ENCODE data around the gene NRXN2.

NRXN2 gene

DNA sequence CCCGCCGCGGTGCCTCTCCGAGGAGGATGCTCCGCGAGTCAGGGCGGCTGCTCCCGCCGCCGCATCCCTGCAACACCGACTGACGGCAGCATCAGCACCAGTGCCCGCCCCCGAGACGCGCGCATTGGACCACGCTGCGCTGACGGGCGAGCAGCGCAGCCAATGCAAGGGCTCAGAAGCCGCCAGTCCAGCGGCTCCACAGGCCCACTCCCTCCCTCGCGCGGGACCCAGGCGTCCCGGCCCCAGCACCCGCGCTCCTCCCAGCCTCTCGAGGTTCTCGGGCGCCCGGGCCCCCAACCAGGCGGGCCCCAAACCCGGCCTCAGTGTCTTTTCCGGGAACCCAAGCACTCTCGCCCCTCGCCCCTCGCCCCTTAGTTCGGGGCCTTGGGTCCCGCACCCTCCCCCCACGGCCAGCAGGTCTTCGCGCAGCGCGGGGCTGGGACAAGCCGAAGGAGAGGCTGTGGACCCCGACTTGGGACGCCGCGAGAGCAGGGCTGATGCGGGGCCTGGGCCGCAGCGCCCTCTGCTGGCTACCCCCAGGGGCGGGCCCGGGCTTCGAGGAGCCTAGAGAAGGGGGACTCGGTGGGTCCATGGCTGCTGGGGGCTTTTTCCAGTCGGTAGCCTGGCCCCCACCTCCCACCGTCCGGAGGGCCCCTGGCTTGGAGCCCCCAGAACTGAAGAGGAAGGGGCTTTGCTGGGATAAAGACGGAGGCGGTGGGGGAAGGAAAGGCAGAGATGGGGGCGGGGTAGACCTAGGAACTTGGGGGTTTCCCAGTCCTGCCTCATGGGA is at the start of gene NRXN2:
Gene NRXN2 (minus strand): TSS at position 81 of the 790 bp plus-strand sequence. CDS start 9,498 bp downstream, outside the sequence.
- in situ Hi-C loops (cut with HindIII; ENCODE audit: low sequenced_read_pairs): no loop called here

DNA sequence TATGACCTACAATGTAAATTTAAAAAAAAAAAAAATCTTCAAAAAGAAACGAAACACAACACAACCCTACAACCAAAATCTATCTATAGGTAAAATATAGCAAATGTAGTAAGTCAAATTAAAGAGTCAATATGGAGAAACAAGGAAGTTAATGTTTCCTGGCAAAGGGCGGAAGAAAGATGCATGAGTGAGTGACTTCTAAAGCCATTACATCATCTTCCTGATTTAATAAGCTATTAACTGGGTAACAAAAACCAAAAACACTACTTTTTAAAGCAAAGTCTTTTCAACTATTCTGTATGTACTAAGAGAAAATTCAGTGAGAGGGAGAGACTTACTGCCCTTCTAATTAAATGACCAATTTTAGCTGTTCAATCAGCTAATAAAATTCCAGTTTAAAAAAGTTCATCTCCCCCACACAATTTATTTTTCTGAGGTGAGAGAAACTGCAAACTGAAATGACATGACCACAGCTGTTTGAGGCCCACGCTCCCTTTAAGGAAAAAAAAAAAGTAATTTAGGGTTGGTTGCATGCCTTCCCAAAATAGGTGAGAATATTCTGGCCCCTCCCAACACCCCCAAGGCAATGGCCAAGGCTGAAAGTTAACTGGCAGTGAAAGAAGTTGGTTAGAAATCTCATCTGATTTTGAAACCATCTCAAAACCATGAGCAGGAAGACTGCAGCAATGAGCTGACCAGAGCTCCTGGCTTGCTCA is 49.5 kb upstream of the NRXN2 start:
- in situ Hi-C loops (cut with HindIII; ENCODE audit: low sequenced_read_pairs): loop anchor here (10.0 kb wide), 1 partner anchor 82 kb away; no protein-coding TSS in a partner anchor

DNA sequence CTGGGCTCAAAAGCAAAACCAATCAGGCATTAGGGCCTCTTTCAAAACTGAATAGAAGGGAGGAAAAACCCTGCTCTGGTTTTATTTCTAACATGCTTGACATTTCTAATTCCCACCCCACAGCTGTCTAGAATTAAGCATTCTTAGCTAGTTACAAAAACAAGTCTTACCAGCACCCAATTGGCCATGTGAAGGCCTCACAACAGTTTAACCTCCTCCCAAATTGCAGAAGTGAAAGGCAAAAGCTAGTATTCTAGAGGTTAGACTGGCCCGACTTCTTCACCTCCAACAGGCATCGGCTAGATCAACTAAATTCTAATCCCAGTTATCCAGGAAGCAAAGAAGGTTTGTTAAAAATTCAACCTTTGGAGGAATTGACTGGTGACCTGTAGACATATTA is 48.9 kb upstream of the NRXN2 start:
- in situ Hi-C loops (cut with HindIII; ENCODE audit: low sequenced_read_pairs): loop anchor here (10.0 kb wide), 1 partner anchor 83 kb away; no protein-coding TSS in a partner anchor

DNA sequence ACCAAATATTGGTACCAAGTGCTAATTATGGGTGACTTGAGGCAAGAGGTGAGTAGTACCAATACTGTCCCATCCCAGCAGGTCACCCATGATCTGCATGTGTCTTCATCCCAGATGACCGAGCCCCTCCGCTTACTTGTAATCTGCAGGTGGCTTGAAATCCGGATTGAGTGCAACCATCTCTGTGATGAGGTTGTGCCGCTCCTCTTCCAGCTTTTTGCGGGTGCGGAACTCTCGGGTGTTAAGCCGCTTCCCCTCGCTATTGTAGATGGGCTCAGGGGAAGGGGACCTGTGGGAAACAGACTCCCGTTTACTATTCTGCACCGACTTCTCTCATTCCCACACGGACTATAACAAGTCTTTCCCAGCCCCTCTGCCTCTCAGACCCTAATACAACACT is 47.1 kb upstream of the NRXN2 start:
- in situ Hi-C loops (cut with HindIII; ENCODE audit: low sequenced_read_pairs): loop anchor here (10.0 kb wide), 1 partner anchor 85 kb away; no protein-coding TSS in a partner anchor

DNA sequence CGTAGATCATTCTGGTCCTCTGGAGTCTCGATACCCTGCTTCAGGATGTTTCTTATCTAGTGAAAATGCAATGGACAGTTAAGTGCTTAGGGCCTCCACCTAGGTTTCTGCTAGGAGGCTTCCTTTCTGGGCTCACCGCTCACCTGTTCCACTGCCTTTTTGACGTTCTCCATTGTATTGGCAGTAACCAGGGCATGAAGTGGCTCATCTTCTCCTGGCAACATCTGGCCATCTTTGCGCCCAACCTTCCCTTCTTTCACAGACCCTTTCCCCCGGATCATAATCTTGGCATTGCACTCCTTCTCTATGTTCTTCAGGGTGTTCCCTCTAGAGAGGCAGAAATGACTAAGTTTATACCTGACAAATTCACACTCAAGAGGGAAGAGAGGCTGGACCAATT is 46.3 kb upstream of the NRXN2 start:
- in situ Hi-C loops (cut with HindIII; ENCODE audit: low sequenced_read_pairs): no loop called here

DNA sequence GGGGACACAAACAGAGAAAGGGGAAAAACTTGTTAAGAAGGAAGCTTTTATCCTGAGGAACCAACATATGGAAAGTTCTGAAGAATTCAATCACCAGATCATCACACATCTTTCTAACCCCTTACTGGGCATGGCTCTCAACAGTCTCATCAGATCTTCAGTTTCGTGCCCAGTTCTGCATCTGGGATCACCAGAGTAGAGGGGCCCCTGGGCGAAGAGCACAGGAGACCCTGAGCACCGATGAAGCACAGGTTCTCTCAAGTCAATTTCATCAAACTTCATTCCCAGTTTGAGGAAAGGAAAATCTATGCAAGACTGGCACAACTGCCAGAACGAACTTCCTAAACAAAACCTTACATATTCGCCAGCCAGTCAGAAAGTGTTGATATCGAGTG is 45.3 kb upstream of the NRXN2 start:
- in situ Hi-C loops (cut with HindIII; ENCODE audit: low sequenced_read_pairs): no loop called here

DNA sequence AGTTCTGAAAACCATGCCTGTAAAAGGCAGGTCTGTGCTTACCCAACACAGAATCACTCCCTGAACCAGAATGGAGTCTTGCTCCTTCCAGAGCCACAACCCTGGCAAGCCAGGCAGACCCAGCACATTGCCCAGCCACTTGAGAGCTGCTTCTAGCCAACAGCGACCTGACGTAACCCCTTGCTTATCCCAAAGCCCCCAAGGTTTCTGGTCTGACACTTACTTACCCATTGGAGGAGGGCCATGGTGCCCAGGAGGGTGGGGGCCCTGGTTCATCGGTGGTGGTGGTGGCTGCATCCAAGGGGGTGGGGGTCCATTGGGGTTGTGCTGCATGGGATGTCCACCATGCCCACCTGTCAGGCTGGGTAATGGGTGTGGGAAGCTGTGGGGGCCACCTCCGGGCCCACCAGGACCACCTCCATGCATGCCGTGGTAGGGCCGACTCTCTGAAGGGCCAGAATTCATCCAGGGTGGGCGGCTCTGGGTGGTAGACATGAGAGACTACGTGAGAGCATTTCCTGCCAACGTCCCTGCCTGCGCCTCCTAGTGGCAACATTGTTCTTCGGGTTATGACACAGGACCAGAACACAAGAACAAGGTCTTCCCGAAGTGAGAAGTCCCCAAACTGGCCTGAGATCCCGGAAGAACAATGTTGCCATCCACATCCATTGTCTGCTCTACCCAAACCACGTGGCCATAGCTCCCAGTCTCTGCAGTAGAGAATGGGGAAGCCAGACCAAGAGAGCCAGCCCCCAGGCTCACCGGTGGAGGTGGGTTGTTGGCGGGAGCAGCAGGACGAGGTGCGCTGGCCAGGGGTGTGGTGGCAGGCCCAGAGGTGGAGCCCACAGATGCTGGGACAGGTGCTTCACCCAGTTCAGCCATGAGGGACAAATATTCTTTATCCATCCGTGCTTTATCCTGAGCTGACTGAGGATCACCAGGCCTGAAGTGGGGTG is 44.6 kb upstream of the NRXN2 start:
- in situ Hi-C loops (cut with HindIII; ENCODE audit: low sequenced_read_pairs): no loop called here

DNA sequence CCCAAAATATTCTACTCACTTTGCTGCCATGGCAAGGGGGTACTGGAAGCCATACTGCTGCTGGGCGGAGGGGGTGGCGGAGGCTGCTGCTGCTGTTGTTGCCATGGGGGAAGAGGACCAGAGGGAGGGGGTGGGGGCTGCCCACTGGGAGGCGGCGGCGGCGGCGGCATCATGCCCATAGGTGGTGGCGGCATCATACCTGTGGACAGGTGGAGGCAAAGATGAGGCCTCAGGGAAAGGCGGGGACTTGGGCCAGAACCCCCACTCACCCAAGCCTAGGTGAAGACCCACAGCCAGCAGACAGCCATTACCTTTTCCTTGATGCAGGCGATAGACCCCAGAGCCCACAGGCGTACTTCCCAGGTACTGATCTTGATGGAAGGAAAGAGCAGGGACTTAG is 43.9 kb upstream of the NRXN2 start:
- in situ Hi-C loops (cut with HindIII; ENCODE audit: low sequenced_read_pairs): no loop called here

DNA sequence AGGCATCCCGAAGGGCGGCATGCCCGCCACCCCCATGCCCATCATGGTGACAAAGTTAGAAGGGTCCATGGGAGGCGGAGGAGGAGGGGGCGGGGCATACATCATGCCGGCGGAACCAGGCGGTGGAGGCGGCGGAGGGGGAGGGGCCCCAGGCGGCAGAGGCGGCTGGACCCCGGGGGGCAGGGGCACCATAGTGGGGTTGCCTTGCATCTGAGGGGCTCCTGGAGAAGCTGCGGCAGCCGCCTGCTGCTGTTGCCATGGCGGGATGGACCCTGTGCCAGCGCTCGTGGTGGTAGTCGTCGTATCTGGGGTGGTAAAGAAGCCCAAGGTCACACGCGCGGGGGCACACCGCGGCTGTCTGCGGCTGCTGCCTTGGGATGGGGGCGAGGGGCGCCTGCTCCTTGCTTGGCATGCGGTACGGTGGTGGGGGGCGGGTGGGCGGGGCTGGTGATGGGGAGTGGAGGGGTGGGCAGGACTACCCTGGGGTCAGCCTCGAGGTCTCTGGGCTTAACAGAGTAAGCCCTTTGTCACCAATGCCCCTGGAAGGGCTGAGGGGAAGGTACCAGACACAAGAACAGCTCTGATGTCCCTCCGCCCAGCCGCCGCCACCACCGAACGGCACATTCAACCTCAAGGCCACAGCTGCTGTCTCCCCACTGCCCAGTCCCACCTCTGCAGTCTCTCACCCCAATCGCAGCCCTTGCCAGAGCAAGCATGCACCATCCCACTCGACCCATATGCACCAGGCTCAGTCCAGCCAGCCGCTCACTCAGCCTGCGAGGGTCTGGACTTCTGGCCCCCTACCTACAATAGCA is 43.1 kb upstream of the NRXN2 start:
- in situ Hi-C loops (cut with HindIII; ENCODE audit: low sequenced_read_pairs): no loop called here

DNA sequence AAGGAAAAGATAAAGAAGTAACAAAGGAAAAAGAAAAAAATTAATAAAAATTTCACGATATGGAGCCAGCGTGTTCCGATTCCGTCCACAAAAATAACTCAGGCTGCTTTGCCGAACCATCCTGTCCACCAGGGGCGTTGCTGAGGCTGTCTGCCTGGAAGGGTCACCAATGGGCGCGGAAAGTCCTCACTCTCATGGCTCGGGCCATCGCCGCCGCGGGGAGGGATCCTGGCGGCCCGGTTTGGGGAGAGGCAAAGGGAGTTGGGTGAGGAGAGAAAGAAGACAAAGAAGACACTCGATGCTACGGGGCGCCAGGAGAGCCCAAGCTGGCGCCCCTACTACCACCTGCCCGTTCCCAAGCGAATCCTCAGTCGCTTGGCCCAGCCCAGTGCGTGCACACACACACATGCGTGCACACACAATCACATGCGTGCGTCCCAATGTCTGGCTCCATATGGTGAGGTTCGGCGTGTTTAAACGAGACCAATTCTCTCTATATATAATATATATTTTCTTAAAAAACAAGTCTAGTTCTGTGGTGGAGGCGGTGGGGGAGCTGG is 42.4 kb upstream of the NRXN2 start:
- in situ Hi-C loops (cut with HindIII; ENCODE audit: low sequenced_read_pairs): no loop called here

DNA sequence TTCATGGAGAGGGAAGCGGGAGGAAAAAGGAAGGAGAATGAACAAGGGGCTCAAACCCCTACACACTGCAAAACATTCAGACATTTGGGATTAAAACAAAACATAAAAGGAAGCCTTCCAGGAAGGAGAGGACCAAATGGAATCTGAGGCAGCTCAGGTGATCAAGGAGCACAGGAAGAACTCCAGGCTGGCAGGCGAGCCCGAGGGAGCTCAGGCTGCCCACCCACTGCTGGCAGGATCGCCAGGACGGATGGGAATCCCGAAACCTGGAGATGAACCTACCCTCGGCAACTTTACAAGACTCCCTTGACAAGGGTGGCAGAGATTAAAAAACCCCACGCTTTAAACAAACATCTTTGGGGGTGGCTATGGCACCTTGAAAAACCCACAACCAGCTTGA is 41.8 kb upstream of the NRXN2 start:
- in situ Hi-C loops (cut with HindIII; ENCODE audit: low sequenced_read_pairs): no loop called here

DNA sequence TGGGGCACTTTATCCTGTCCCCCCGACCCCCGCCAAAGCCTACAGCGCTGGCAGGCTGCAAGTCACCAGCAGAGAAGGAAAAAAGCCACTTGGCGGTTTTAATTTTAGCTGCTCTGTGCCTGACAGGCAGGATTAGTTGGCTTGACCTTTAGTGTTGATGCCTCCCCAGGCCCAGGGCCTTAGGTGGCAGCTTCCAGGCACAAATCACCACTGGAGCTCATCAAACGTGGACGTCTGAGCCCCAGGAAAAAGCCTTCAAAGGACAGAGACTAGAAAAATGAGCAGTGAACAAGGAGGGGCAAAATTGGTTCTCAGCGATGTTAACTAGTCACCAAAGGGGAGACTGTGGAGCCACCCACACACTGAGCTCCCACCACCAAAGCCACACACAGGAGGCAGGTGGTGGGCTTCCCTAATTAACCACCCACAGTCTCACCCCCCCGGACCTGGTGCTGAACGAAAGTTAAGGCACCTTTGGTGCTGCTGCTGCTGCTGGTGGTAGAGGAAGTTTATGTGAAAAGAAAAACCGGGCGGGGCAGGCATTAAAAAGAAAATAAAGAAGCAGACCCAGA is 41.1 kb upstream of the NRXN2 start:
- in situ Hi-C loops (cut with HindIII; ENCODE audit: low sequenced_read_pairs): no loop called here

DNA sequence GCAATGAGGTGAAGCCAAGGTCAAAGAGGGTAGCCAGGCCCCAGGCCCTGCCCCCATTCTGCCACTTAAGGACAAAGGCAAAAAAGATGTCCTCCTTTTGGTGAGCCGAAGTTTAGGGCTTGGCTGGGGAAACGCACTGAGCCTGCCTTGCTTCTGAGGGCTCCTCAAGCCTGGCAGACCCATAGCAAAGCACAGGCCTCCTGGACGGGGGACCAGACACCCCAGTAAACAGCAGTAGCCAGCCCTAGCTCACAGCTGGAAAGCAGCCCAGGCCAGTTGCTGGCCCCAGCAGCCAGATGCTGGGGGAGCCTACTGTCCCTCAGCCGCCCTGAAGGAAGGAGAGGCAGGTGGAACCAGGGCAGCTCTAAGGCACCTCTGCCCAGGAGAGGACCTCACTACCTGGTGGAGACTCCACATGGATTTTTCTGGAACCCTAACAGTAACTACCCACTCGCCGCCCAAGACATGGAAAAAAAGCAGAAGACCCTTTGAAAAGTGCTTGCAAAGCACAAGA is 40.6 kb upstream of the NRXN2 start:
- in situ Hi-C loops (cut with HindIII; ENCODE audit: low sequenced_read_pairs): no loop called here

DNA sequence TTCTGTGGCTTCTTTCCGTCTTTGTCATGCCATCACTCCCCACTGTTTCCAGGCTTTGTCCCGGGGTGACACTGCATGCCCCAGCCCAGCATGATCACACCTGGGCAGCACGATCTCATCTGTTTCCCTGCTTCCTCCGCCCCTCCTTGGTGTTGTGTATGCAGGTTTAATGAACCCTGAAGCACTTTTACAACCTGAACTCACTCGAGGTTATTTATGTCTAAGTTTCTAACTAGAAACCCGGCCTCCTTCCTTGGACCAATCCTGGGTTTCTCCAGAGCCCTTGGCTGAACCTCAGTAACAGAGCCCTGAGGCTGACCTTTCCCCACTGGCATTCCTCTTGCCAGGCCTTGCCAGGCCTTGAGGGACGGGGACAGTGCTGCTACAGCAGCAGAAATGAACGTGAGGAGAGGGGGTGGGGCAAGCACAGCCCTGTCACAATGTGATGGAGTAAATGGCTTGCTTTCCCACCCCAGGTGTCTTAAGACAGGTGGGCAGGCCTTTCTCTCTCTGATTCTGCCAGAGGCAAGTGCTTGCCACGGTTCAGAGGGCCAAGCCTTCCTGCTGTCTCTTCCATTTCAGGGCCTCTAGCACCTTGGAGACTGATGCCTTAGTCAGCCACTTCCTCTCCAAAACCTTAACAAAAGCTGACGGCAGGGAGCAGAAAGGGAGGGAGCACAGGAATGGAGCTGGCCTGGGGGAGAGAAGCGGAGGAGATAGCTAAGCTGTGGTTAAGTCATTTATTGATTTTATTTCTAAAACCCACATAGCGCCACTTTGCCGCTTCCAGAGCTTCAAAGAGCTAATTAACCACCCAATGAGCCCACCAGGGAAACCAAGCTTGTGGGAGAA is 39.9 kb upstream of the NRXN2 start:
- in situ Hi-C loops (cut with HindIII; ENCODE audit: low sequenced_read_pairs): no loop called here

DNA sequence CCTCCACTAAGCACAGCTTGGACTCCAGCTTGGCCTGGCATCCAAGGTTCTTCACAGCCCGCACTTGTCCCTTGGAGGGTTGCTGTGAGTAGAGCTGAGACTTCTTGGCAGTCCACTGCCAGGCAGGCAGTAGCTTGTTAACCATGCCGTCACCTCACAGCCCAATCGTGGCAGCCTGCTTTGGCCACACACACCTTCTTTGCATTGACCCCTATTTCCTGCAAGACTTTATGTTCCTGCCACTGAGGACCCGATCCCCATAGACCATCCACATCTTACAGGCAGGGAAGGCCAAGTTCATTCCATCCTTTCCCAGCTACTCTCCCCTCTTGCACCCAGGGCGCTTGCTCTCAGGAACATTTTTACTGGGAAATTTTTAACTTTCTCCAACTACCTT is 39.3 kb upstream of the NRXN2 start:
- in situ Hi-C loops (cut with HindIII; ENCODE audit: low sequenced_read_pairs): no loop called here

DNA sequence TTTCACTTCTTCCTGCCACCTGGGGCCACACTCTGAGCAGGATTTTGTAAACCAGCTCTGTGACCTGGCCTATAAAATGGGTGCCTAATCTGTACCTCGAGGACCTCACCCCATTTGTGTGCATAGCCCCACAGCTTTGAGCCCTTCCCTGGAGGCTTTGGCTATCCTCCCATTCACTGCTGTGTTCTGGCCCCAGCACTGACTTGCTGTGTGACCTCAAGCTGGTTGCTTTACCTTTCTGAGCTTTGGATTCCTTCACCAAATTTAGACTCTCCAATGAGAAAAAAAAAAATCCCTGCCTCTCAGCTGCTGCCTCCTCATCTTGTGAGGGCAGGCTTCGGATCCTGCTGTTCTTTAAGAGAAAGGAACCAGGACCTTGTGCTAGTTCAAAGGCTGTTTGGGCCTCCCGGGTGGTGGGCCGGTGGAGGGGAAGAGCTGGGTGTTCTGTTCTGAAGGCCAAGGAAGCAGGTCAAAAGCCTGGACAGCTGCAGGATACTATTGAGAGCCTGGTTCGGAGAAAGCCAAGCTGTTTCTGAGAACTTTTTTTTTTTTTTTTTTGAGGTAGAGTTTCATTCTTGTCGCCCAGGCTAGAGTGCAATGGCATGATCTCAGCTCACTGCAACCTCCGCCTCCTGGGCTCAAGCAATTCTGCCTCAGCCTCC is 37.9 kb upstream of the NRXN2 start:
- in situ Hi-C loops (cut with HindIII; ENCODE audit: low sequenced_read_pairs): no loop called here

DNA sequence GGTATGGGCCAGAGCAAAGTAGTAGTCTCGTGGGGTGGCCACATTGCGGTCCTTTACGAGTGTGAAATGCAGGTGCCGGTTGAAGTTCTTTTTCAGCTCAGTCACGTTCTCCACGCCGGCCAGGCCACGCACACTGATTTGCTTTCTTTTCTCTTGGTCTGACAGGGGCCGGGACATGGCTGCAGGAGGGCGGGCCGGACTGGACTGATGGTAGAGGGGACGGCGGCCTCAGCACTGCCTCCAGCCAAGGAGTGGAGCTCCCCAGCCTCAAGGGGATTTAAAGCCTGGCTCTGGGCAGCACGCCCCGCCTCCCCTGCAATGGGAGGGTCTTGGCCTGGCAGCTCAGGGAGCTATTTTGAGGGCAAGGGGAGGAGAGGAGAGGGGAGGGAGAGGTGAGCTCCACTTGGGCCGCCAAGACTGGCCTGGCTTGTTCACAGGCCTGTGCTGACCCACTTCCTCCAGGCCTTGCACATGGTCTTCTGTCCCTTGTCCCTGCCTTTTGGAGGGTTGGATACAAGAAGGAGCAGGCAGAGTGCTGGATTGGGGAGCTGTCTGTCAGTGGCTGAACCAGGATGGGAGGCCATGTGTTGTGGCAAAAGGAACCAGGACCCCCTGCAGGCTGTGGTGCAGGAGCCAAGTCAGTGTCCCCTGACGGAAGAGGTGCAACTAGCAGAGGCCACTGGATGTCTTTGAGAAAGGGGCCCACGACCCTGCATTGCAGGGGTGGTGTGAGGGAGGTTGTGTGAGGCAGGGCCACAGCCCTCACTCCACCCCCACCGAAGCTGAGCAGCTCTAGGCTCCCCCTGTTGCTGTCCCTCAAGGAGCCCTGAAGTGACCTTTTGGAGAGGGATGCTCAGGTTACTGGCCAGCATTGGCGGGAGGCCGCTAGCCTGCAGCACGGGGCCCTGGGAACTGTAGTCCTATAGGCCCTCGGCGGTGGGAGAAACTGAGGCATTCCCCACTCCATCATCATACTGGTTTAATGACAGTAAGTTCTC is 37.0 kb upstream of the NRXN2 start, which contains the start of gene PYGM:
Gene PYGM (minus strand): TSS at position 253 of the 998 bp plus-strand sequence. CDS start 76 bp downstream, at position 177.
- in situ Hi-C loops (cut with HindIII; ENCODE audit: low sequenced_read_pairs): no loop called here

Measured in endothelial cell of hepatic sinusoid (primary cell).